ENCODE results near the gene DBF4B. TPM values are rescaled to one million over a fixed set of nuclear protein-coding genes. Genes with fewer than 3 reads are reported as not detected.
A peak's percentile ranks its signal among the peaks of the same experiment; 100 is the strongest.

The DBF4B gene
- total RNA-seq, 4 donors from 2014 or later, result 1.9 to 5.3 (median 3.8) TPM

- no peak for TF ChIP-seq POLR2A (IDR thresholded peaks at IDR 0.05)
- TF ChIP-seq, protein P1, sequence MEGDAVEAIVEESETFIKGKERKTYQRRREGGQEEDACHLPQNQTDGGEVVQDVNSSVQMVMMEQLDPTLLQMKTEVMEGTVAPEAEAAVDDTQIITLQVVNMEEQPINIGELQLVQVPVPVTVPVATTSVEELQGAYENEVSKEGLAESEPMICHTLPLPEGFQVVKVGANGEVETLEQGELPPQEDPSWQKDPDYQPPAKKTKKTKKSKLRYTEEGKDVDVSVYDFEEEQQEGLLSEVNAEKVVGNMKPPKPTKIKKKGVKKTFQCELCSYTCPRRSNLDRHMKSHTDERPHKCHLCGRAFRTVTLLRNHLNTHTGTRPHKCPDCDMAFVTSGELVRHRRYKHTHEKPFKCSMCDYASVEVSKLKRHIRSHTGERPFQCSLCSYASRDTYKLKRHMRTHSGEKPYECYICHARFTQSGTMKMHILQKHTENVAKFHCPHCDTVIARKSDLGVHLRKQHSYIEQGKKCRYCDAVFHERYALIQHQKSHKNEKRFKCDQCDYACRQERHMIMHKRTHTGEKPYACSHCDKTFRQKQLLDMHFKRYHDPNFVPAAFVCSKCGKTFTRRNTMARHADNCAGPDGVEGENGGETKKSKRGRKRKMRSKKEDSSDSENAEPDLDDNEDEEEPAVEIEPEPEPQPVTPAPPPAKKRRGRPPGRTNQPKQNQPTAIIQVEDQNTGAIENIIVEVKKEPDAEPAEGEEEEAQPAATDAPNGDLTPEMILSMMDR (IDR thresholded peaks at IDR 0.05), result no peak
- Histone ChIP-seq H3K4me1 (peaks cover 19 to 60% (median 28%) of the 10 kb centered on the region in 3 donors), H3K4me3 (peak overlapping the region in 3 of 4 donors; percentile 32 to 63 (median 35)), H3K9me3 (no peaks in the 10 kb centered on the region), H3K27me3 (peaks cover 0 to 40% (median 0%) of the 10 kb centered on the region in 4 donors), H3K36me3 (no peaks in the 10 kb centered on the region), H3K27ac (peak overlapping the region in 1 of 4 donors; percentile 51)
- DNase-seq, result no peak
- 18 to 22% methylated on average over 4 to 9 of the region's 10 CpGs for WGBS, 2 donors
- intact Hi-C loops (cut with DNase I), result loop anchor here (5.0 kb wide), 2 partner anchors 89 to 354 kb away; partner anchors contain the start of gene PLCD3
Observed at GRCh38 chr17:44778656-44779210, 70.3 kb downstream of the DBF4B start.

DNA sequence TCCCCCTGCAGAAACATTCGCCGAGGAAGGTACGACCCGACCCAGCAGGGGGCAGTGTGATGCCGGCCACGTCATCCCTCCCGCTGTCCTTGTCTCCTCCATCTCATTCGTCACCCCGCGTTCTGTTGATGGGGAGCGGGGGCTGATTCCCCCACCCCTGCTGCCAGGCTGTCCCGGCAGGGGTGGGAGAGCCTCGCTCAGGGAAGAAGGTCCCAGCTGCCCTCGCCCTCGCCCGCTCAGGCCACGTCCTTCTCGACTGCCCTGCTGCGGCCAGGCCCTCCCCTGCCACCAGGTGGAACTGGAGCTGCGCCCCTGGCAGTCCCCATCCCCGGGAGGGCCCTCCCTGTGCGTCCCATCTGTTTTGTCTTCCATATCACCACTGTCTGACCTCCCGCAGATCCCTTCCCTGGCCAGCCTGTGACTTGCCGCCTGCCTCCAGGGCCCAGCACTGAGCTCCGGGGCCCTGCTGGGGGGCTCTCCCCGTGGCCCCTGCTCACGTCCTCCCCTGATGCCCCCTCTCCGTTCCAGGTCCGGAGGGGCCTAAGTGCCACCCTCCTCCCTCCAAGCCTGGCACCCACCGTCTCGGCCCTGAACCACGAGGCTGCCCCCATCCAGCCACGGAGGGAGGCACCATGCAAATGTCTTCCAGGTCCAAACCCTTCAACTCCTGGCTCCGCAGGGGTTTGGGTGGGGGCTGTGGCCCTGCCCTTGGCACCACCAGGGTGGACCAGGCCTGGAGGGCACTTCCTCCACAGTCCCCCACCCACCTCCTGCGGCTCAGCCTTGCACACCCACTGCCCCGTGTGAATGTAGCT is 71.0 kb downstream of the DBF4B start:
- H3K4me1 ChIP-seq, result peaks cover 19 to 58% (median 24%) of the 10 kb centered on the region in 3 donors
- 9 to 19% methylated on average over 8 to 12 of the region's 36 CpGs for WGBS, 2 donors
- intact Hi-C loops (cut with DNase I), result loop anchor here (5.0 kb wide), 2 partner anchors 88 to 353 kb away; partner anchors contain the start of gene PLCD3
- DNase-seq, result no peak
- H3K27ac ChIP-seq, result peak overlapping the region in 3 of 4 donors; percentile 12 to 54 (median 51)
- H3K36me3 ChIP-seq, result no peaks in the 10 kb centered on the region
- H3K4me3 ChIP-seq, result peak overlapping the region in 3 of 4 donors; percentile 32 to 63 (median 35)
- TF ChIP-seq, protein P1 (IDR thresholded peaks at IDR 0.05), result peak; percentile 75 to 90 (median 83)
- no peak for TF ChIP-seq POLR2A (IDR thresholded peaks at IDR 0.05)
- H3K27me3 ChIP-seq, result peaks cover 0 to 34% (median 0%) of the 10 kb centered on the region in 4 donors
- no peaks in the 10 kb centered on the region for H3K9me3 ChIP-seq

DNA sequence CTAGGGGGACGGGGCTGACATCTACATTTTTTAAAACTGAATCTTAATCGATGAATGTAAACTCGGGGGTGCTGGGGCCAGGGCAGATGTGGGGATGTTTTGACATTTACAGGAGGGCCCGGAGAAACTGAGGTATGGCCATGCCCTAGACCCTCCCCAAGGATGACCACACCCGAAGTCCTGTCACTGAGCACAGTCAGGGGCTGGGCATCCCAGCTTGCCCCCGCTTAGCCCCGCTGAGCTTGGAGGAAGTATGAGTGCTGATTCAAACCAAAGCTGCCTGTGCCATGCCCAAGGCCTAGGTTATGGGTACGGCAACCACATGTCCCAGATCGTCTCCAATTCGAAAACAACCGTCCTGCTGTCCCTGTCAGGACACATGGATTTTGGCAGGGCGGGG is 71.7 kb downstream of the DBF4B start:
- Histone ChIP-seq H3K27me3 (peaks cover 0 to 32% (median 0%) of the 10 kb centered on the region in 4 donors), H3K4me1 (peaks cover 16 to 51% (median 17%) of the 10 kb centered on the region in 3 donors), H3K36me3 (no peaks in the 10 kb centered on the region), H3K27ac (no peak overlapping the region), H3K4me3 (no peak overlapping the region), H3K9me3 (no peaks in the 10 kb centered on the region)
- no peak for TF ChIP-seq POLR2A (IDR thresholded peaks at IDR 0.05)
- TF ChIP-seq, protein P1 (IDR thresholded peaks at IDR 0.05), result no peak
- WGBS, 2 donors, result 81 to 82% methylated on average over 4 to 6 of the region's 12 CpGs
- intact Hi-C loops (cut with DNase I), result no loop called here
- DNase-seq, result no peak

DNA sequence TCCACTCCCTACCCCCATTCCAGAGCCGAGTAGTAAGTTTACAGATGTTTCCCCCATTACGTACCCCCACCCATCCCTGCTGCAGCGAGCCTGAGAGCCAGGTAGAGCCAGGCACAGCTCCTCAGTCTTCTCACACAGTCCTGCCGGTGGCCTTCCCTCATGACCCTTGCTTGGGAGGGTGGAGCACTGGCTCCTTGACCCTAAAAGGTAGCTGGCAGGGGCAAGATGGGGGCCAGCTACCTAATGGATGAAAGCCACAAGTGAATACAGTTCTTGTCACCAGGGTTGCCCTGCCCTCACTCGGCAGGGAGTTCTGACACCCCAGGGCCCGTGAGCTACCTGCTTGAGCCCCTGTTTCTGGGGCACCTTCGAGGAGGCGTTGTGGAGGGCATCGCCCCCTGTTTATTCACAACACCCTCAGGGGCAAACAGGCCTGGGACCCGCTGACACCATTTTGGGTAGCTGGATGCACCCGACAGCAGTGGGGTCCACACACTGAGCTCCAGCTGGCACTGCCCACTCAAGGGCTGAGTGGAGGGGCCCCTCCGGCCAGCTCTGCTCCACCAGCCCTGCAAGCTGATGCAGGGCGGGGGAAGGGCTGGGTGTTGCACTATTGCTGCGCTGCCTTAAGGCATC is 72.5 kb downstream of the DBF4B start:
- no peak for DNase-seq
- H3K36me3 ChIP-seq, result no peaks in the 10 kb centered on the region
- peaks cover 0 to 32% (median 0%) of the 10 kb centered on the region in 4 donors for H3K27me3 ChIP-seq
- peak overlapping the region in 1 of 4 donors; percentile 54 for H3K27ac ChIP-seq
- H3K9me3 ChIP-seq, result no peaks in the 10 kb centered on the region
- WGBS, 2 donors, result 73 to 87% methylated on average over 7 to 9 of the region's 14 CpGs
- intact Hi-C loops (cut with DNase I), result no loop called here
- no peak for TF ChIP-seq POLR2A (IDR thresholded peaks at IDR 0.05)
- TF ChIP-seq, protein P1 (IDR thresholded peaks at IDR 0.05), result no peak
- no peak overlapping the region for H3K4me3 ChIP-seq
- peaks cover 11 to 44% (median 14%) of the 10 kb centered on the region in 3 donors for H3K4me1 ChIP-seq

All from esophagus squamous epithelium (tissue), 5 donors.